Measurements from ENCODE around the gene MTAP.
"Not testable (repeated sequence)": the region's sequence is repeated elsewhere in the genome, so short reads cannot be mapped to it uniquely, and the experiment has no call there.

Gene MTAP

GRCh38 chr9:21931428-21931827, 129.0 kb downstream of the MTAP start:
- no peak for DNase-seq

- DNase-seq = no peak
These were observed 130.8 kb downstream of the MTAP start for GRCh38 chr9:21933281-21933680.

- DNase-seq = no peak
These were observed 131.4 kb downstream of the MTAP start for GRCh38 chr9:21933865-21934264.

GRCh38 chr9:21935631-21936030, 133.2 kb downstream of the MTAP start:
- DNase-seq = no peak

GRCh38 chr9:21936161-21936560, 133.7 kb downstream of the MTAP start:
- DNase-seq = no peak

GRCh38 chr9:21941337-21941995, 139.0 kb downstream of the MTAP start:
- no peak for DNase-seq

GRCh38 chr9:21943464-21943863, 141.0 kb downstream of the MTAP start:
- no peak for DNase-seq

- no peak for DNase-seq
These were observed 143.2 kb downstream of the MTAP start for GRCh38 chr9:21945606-21946005.

- DNase-seq = no peak
These were observed 156.4 kb downstream of the MTAP start for GRCh38 chr9:21958833-21959232.

GRCh38 chr9:21959268-21959667, 156.8 kb downstream of the MTAP start:
- DNase-seq = not testable (repeated sequence)

- no peak for DNase-seq
These were observed 159.1 kb downstream of the MTAP start for GRCh38 chr9:21961569-21961968.

- no peak for DNase-seq
These were observed 162.5 kb downstream of the MTAP start for GRCh38 chr9:21964925-21965385.

- no peak for DNase-seq
These were observed 163.0 kb downstream of the MTAP start for GRCh38 chr9:21965401-21965951.

GRCh38 chr9:21966140-21966851, 163.9 kb downstream of the MTAP start:
- no peak for DNase-seq

GRCh38 chr9:21967169-21967568, 164.7 kb downstream of the MTAP start:
- no peak for DNase-seq

- no peak for DNase-seq
These were observed 165.3 kb downstream of the MTAP start for GRCh38 chr9:21967702-21968101.

GRCh38 chr9:21968331-21969010, 166.0 kb downstream of the MTAP start:
- no peak for DNase-seq

GRCh38 chr9:21969011-21969940, 166.8 kb downstream of the MTAP start:
- DNase-seq = no peak

- DNase-seq = no peak
These were observed 167.7 kb downstream of the MTAP start for GRCh38 chr9:21969951-21970799.

- DNase-seq = no peak
These were observed 168.6 kb downstream of the MTAP start for GRCh38 chr9:21970800-21971640.

GRCh38 chr9:21972361-21972760, 169.9 kb downstream of the MTAP start:
- no peak for DNase-seq

Data from NCI-H748 treated with DMSO at 0.1 percent for 48 hours (cell line).